Measurements from ENCODE around the gene MOB2.

MOB2 gene

DNA sequence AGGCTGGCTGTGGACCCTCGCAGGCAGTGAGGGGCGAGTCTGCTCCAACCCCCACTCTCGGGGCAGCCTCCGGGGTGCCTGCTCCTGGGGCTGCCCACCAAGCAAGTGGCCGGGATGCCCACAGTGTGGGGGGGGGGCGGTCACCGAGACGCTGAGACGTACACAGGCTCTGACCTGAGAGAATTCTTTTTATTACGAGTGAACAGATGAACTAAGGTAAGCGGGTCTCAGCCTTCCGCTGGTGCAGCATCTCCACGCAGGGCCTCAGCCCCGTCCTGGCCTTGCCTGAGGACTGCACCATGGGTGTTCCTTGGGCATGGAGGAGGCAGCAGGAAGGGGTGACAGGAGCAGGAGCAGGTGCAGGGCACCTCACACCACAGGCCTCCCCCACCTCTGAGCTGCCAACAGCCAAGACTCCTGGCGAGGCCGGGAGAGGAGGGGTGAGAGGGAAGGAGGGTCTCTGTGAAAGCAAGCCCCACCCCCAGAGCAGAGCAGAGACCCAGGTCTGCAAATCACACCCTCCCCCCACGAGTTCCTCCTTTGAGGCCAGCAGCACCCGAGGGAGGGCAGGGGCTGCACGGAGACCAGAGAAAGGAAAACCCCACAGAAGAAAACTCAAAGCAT, 17.2 kb downstream of the MOB2 start:
- TF ChIP-seq SIN3A (IDR thresholded peaks at IDR 0.05; ENCODE audit: borderline replicate concordance, insufficient read depth, low read length) = no peak

GRCh38 chr11:1468473-1469066, 18.0 kb downstream of the MOB2 start:
- TF ChIP-seq SIN3A (IDR thresholded peaks at IDR 0.05; ENCODE audit: borderline replicate concordance, insufficient read depth, low read length) = no peak

DNA sequence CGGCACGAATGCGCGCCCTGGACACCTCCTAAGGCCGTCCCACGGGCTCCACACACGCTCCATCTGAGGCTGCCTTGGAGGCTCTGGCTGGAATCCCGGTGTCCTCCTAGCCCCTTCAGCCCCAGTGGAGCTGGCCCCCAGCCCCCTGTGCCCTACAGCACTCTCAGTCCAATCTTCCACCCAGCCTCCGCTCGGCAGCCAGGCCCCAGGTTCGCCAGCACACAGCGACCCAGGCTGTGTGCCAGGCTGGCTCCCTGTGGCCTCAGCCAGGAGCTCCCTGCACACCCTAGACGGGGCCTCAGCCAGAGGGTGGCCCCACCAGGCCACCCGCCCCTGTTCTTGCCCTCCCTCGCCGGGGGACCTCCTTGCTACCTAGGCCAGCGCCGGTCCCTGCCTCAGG, 18.6 kb downstream of the MOB2 start:
- TF ChIP-seq TAF1 (IDR thresholded peaks at IDR 0.05; ENCODE audit: borderline replicate concordance, insufficient read depth, low read length) (no peak), REST (IDR thresholded peaks at IDR 0.05; ENCODE audit: insufficient read depth in 1 of 2, low read depth in 2 of 2, low read length in 2 of 2) (no peak), FOXP2 (optimal IDR thresholded peaks at IDR 0.05; ENCODE audit: borderline replicate concordance, extremely low read depth, extremely low read length, insufficient read depth) (no peak), SIN3A (IDR thresholded peaks at IDR 0.05; ENCODE audit: borderline replicate concordance, insufficient read depth, low read length) (no peak), POLR2AphosphoS5 (IDR thresholded peaks at IDR 0.05; ENCODE audit: low read depth, low read length) (no peak)

DNA sequence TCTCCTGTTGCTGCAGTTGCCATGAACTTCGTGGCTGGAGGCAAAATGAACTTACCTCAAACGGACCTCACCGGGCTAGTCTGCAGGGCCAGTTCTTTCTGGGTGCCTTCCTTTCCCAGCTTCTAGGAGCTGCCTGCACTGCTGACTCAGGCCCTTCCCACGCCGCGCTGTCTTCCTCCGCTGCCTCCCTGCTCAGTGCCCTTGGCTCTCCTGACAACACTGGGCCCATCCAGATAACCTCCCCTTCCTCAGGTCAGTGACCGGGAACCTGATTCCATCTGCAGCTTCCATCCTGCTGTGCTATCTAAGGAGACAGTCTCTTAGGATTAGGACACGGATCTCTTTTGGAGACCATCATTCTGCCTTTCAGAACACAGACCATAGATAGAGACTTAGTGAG, 19.3 kb downstream of the MOB2 start:
- TF ChIP-seq POLR2AphosphoS5 (IDR thresholded peaks at IDR 0.05; ENCODE audit: low read depth, low read length) (no peak), TAF1 (IDR thresholded peaks at IDR 0.05; ENCODE audit: borderline replicate concordance, insufficient read depth, low read length) (no peak), SIN3A (IDR thresholded peaks at IDR 0.05; ENCODE audit: borderline replicate concordance, insufficient read depth, low read length) (no peak), REST (IDR thresholded peaks at IDR 0.05; ENCODE audit: insufficient read depth in 1 of 2, low read depth in 2 of 2, low read length in 2 of 2) (no peak), FOXP2 (optimal IDR thresholded peaks at IDR 0.05; ENCODE audit: borderline replicate concordance, extremely low read depth, extremely low read length, insufficient read depth) (no peak)

DNA sequence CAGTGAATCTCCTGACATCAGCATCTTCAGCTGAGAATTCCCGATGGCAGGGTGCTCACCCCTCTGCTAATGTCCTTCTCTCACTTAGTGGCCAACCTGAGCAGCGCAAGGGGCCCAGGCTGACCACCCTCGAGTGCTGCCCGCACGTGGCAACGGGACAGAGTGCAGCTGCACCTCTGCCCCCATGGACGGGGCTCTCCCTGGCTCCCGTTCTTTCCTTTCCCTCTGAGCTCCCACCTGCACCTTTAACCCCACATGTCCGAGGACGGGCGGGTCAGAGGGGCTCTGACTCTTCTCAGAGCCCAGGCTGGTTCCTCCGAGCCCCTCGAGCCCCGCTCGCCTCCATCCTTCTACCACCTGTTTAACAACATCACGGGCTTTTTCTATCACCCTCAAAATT, 19.8 kb downstream of the MOB2 start:
- no peak for TF ChIP-seq TAF1 (IDR thresholded peaks at IDR 0.05; ENCODE audit: borderline replicate concordance, insufficient read depth, low read length)
- TF ChIP-seq REST (IDR thresholded peaks at IDR 0.05; ENCODE audit: insufficient read depth in 1 of 2, low read depth in 2 of 2, low read length in 2 of 2) = no peak
- no peak for TF ChIP-seq SIN3A (IDR thresholded peaks at IDR 0.05; ENCODE audit: borderline replicate concordance, insufficient read depth, low read length)
- no peak for TF ChIP-seq POLR2AphosphoS5 (IDR thresholded peaks at IDR 0.05; ENCODE audit: low read depth, low read length)
- no peak for TF ChIP-seq FOXP2 (optimal IDR thresholded peaks at IDR 0.05; ENCODE audit: borderline replicate concordance, extremely low read depth, extremely low read length, insufficient read depth)

GRCh38 chr11:1463056-1463455, 23.5 kb downstream of the MOB2 start:
- TF ChIP-seq SIN3A (IDR thresholded peaks at IDR 0.05; ENCODE audit: borderline replicate concordance, insufficient read depth, low read length) (no peak), TAF1 (IDR thresholded peaks at IDR 0.05; ENCODE audit: borderline replicate concordance, insufficient read depth, low read length) (no peak), POLR2AphosphoS5 (IDR thresholded peaks at IDR 0.05; ENCODE audit: low read depth, low read length) (no peak), FOXP2 (optimal IDR thresholded peaks at IDR 0.05; ENCODE audit: borderline replicate concordance, extremely low read depth, extremely low read length, insufficient read depth) (no peak), REST (IDR thresholded peaks at IDR 0.05; ENCODE audit: insufficient read depth in 1 of 2, low read depth in 2 of 2, low read length in 2 of 2) (no peak)

Measured in PFSK-1 (cell line).